Measurements from ENCODE around the gene SLC41A2.
"Not testable (repeated sequence)": the region's sequence is repeated elsewhere in the genome, so short reads cannot be mapped to it uniquely, and the experiment has no call there.

Gene SLC41A2, protein sequence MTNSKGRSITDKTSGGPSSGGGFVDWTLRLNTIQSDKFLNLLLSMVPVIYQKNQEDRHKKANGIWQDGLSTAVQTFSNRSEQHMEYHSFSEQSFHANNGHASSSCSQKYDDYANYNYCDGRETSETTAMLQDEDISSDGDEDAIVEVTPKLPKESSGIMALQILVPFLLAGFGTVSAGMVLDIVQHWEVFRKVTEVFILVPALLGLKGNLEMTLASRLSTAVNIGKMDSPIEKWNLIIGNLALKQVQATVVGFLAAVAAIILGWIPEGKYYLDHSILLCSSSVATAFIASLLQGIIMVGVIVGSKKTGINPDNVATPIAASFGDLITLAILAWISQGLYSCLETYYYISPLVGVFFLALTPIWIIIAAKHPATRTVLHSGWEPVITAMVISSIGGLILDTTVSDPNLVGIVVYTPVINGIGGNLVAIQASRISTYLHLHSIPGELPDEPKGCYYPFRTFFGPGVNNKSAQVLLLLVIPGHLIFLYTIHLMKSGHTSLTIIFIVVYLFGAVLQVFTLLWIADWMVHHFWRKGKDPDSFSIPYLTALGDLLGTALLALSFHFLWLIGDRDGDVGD

DNA sequence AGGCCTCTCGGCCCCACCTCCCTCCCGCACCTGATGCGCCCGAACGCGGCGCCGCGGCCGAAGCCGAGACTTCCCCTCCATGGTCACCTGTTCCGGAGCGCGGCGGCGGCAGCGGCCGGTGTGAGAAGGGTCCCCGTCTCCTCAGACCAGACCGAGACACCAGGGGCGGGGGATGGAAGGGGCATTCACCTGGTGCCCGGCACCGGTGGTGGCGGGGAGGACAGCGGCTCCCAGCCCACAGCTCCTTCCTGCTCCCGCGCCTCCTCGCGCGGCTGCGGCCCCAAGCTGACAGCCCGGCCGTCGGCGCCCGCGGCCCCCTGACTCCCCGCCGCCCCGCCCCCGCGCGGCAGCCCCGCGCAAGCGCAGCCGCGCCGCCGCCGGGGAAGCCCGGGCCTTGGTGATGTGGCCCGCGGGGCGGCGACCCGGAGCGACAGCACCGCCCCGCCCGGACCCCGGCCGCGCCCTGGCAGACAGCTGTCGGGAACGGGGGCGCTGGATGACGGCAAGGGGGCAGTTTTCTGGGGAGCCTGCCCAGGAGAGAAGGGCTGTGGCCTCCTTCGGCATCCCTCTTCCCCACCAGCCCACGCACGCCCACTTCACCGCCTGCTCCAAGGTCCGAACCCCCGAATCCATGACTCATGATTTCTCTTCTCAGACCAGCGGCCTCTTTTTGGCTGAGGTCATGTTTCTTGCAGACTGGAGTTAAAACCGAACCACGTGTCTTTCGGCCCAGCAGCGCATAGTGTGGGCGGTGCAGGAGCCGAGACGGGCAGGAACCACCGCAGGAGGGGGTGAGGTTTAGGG, at the start of gene SLC41A2:
Gene SLC41A2, minus strand, starts transcription at position 290 of the 804 bp plus-strand sequence. CDS start 29,763 bp downstream, outside the sequence.
- DNase-seq: peak; percentile 78

DNA sequence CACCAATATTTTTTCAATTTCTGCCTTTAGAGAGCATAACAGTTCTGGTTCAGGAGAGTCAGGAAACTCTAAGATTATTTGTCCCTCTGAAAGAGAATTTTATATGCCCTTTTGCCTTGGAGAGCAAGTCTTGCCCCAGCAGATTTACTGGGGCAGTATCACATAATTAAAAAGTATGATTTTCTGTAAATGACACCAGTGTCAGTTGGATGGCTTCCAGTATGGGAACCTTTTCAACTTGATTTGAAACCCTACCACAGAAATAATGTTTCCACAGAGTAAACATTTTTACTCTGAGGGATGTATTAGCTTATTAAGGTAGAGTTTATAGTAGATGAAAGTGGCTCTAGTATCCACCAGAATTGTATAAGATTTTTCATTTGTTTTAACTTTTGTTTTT, 43.4 kb upstream of the SLC41A2 start:
- no peak for DNase-seq

DNA sequence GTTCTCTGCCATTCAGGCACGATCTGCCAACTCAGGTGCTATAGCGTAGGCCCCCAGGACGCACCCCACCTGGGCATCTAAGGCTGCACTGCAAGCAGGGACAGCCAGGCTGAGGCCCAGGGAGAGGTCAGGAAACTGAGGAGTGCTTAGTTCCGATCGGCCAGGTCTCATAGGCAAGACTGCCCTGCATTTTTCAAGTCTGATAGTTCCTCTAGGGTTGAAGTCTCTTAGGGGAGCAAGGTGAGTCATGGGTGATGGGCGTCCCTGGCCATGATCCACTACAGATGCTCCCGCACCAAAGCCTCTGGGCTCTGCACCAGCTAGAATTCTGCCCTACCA, 41.2 kb upstream of the SLC41A2 start:
- no peak for DNase-seq

DNA sequence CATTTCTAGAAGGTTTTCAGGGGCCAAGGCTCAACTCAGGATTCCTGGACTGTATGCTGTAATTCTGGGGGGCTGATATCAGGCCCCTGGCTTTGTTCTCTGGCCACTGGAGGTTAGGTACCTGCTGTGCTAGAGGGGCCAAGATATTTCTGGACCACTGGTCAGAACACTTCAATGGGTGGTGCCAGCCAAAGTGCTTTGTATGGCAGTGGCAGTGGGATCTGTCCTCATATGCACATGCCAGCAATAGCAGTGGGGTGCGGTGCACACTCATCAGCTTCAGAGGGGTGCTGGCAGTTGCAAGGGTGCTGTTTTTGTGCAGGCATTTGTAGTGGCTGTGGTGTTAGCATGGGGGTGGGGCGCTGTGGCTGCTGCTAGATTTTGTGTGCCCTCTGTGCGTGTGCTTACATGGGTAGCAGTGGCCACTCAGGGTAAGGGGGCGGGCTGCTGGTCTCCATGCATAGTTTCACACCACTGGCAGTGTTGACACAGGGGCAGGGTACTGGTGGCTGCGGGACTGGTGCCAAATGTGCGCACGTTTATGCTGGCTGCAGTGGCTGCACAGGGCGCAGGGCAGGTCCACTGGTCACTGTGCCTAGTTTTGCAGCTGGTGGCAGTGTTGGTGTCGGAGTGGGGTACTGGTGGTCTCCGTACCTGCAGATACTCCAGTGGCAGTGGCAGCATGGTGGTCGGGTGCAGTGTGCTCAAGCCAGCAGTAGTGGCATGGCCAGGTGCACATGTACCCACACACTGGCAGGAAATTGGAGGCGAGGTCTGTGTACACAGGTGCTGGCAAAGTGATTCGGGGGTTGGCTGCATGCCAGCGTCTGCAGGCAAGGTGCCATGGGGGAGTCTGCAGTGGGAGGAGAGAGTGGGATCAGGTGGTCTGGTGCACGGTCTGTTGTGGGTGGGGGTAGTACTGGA, 40.6 kb upstream of the SLC41A2 start:
- DNase-seq: no peak

DNA sequence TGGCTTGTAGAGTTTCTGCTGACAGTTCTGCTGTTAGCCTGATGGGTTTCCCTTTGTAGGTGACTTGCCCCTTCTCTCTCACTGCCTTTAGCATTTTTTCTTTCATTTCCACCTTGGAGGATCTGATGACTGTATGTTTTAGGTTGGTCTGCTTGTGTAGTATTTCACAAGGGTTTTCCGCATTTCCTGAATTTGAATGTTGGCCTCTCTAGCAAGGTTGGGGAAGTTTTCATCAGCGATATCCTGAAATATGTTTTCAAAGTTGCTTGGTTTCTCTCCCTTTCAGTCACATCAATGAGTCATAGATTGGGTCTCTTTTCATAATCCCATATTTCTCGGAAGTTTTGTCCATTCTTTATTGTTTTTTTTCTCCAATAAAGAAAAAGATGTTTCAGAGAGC, 39.5 kb upstream of the SLC41A2 start:
- DNase-seq: no peak

DNA sequence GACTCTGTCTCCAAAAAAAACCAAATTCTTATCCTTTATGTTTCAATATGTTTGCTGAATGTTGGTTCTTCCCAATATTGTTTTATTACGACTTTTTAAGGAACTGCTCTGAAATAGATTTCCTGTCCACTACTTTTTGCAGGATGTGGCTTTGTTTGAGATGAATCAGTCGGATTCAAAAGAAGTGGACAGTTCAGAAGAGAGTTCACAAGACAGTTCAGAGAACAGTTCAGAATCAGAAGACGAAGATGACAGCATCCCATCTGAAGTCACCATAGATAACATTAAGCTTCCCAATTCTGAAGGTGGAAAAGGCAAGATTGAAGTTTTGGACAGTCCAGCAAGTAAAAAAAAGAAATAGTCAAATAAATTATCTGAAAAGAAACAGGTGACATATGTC, 36.2 kb upstream of the SLC41A2 start:
- DNase-seq: no peak

DNA sequence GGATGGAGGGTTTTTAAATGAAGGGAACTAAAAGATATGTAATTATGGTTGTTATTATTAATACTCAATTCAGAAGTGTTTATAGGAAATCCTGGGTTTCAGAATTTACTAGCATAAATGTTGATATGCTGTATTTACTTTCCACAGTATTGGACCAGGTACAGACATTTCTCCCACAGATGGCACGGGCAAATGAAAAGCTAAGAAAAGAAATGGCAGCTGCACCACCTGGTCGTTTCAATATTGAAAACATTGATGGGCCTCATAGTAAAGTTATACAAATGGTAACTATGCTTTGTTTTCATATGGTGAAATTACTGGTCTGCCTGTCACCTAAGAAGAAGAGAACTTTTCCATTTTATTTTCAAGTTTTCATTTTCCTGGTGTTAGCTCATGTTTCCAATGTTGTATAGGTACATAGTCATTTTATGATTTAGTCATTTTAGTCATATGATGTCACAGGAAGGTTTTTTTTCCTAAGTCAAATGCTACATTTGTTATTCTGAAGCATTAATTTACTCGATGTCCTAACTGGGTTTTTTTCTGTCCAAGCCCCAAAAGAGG, 33.6 kb upstream of the SLC41A2 start:
- DNase-seq: no peak

DNA sequence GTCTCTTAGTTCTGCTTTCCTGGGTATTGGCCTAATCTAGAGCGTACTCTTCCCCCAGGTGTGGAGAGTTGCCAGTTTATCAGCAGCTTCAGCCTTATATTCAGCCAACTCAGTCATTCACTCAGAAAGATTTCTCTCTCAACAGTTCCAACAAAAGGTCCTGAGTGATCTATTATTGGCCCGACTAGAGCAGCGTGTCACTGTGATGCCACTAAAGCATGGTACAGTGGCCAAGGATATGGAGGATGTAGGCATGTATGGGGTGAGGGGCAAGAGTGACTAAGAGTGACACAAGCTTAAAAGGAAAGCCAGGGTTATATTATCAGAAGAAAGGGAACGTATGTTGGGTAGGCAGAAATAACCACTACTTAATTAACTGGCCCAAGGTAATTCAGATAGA, 32.9 kb upstream of the SLC41A2 start:
- DNase-seq: no peak

DNA sequence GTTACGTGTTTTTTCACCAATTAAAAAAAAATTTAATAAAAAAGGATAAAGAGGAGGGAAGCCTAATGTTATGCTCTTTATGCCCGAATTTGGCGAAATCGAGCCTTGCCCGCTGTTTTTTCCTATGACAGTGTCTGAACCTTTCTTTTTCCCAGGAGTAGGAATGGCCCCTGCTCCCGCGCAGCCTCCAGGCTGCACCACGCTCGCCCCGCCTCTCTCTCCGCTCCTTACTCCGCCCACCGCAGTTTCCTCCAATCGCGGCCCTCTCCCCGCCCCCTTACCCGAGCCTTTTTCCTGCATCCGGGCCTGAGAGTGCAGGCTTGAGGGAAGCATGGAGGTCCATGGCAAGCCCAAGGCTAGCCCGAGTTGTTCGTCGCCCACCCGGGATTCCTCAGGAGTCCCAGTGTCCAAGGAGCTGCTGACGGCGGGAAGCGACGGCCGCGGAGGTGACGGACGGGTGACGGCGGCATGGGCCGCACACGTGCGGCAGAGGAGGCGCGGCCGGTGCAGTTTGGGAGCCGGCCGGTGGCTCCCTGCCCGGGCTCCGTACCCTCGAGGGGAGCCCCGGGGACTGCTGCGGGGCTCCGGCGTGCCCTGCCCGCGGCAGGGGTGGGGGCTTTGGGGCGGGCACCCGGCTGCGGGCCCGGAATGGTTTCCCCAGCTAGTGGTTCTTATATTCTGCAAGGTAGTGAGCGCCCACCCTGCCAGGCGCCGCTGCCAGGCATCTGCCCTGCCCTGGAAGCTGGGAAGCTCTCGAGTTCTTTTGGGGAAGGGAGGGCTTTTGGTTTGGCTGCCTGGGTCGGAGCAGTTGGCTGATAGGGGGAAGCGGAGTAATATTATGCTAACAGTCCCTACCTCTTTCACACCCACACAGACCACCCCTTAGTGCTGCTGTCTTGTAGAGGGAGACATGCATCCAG, 28.2 kb upstream of the SLC41A2 start, which contains the start of gene NOPCHAP1:
Gene NOPCHAP1, plus strand, starts transcription at position 295 of the 920 bp plus-strand sequence. Its CDS starts 37 bp downstream, at position 332.
- peak; percentile 81 for DNase-seq

DNA sequence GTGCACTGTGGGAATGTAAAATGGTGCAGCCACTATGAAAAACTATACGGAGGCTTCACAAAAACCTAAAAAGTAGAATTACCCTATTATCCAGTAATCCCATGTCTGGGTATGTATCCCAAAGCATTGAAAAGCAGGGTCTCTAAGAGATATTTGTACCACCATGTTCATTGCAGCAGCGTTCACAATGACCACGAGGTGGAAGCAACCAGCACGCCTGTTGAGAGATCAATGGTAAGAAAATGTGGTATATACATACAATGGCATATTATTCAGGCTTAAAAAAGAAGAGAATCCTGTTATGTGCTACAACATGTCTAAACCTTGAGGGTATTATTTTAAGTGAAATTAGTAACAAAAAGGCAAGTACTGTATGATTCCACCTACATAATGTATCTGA, 27.1 kb upstream of the SLC41A2 start:
- DNase-seq: no peak

DNA sequence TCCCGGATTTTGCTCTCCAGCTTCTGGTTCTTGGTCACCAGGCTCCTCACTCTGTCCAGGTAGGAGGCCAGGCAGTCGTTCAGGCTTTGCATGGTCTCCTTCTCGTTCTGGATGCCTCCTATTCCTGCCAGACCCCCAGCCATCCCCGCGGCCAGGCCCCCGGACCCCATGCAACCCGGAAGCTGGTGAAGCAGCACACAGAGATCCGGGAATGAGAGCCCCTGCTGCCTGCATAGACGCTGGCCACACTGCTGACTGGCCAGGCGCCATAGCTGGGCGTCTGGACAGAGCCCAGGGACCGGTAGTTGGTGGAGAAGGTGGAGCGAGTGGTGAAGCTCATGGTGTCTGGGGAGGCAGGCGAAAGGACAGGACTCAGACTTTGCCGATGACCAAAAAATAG, 19.6 kb upstream of the SLC41A2 start:
- DNase-seq: not testable (repeated sequence)

DNA sequence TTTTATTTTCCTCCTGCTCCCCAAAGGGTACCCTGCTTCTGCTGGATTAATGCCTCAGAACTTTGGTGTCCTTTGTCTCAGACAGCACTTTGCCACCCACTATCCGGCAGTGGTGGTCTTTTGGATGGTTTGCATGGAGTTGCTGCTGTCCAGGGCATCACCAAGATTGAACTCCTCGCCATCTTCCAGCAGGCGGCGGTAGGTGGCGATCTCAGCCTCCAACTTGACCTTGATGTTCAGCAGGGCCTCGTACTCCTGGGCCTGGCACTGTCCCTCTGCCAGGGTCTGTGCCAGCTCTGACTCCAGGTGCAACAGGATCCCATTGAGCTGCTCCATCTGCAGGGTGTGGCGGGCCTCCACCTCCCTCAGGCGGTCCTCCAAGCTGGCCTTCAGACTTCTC, 18.6 kb upstream of the SLC41A2 start:
- no peak for DNase-seq

DNA sequence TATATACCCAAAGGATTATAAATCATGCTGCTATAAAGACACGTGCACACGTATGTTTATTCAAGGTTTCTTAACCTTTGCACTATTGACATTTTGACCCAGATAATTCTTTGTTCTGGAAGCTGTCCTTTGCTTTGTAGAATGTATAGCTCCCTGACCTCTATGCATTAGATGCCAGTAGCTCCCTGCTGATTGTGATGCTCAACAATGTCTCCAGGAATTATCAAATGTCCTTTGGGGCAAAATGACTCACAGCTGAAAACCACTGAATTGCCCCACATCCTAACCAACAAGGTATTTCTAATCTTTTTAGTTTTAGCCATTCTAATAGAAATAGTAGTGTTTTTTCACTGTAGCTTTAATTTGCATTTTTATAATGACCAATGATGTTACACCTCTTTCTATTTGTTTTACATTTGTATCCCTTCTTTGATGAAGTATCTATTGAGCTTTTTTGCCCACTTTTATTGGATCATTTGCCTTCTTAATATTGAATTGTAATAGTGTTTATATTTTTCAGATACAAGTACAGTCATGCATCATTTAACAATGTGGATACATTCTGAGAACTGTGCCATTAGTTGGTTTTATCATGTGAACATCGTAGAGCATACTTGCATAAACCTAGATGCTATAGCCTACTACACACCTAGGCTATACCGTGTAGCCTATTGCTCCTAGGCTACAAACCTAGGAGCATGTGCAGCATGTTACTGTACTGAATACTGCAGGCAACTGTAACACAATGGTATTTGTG, 17.7 kb upstream of the SLC41A2 start:
- peak; percentile 16 for DNase-seq

DNA sequence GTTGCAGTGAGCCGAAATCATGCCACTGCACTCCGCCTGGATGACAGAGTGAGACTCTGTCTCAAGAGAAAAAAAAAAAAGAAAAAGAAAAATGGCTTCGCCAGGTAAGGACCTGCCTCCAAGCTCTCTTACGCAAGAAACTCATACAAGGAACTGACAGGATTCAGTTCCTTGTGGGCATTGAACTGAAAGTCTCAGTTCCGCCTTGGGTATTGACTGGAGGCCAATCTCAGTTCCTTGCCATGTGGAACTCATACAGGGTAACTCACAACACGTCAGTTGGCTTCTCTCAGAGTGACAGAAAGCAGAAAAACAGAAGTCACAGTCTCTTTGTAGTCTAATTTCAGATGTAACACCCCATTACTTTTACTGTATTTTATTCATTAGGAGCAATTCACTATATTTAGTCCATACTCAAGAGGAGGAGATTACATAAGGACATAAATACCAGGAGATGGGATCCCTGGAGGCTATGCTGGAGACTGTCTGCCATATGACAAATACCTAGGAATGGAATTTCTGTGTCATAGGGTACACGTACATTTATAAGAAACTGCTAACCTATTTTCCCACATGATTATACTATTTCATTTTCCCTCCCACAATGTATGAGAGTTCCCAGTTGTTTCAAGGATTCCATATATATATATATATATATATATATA, 16.7 kb upstream of the SLC41A2 start:
- peak; percentile 2 for DNase-seq

DNA sequence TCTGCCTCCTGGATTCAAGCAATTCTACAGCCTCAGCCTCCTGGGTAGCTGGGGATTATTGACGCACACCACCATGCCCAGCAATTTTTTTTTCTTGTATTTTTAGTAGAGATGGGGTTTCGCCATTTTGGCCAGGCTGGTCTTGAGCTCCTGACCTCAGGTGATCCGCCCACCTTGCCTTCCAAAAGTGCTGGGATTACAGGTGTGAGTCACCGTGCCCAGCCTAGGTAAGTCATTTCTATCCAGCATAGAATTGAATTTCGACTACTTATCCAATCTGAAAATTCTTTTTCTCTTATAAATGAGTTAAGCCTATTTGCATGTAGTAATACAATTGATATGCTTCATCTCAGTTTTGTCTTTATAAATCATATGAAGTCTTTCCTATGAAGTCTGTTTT, 15.2 kb upstream of the SLC41A2 start:
- DNase-seq: no peak

DNA sequence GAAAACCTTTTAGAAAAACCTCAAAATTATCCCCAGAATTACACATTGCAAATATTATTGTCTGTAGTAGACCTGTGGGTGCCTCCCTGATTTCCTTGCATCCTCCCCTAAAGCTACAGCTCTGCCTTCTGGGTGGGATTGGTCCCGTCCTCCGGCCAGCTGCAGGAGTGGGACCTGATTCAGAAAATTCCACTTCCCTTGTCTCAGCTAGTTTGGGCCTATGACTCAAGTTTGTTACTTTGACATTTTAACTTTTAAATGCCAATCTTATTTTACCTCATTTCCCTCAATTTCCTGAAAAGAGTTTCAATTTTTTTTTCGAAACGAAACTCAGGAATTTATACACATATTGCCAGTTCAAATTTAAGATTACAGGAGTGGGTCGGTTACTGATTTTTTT, 13.2 kb upstream of the SLC41A2 start:
- no peak for DNase-seq

DNA sequence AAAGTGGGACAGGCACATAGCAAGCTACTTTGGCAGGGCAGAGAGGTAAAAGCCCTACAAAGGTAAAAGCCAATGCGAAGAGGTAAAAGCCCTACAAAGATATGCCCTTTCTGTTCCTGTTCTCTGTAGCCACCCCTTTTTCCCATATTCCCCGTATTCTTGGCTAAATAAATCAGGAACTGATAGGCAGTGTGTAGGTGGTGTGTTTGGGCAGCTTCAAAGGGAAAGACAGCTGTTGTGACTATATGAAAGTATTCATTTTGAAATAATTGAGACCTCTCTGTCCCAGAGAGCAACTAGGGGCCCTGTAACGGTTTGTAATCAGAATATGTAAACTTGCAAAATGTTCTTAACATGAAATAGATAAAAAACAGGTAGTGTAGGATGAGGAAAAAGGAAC, 11.3 kb upstream of the SLC41A2 start:
- no peak for DNase-seq

DNA sequence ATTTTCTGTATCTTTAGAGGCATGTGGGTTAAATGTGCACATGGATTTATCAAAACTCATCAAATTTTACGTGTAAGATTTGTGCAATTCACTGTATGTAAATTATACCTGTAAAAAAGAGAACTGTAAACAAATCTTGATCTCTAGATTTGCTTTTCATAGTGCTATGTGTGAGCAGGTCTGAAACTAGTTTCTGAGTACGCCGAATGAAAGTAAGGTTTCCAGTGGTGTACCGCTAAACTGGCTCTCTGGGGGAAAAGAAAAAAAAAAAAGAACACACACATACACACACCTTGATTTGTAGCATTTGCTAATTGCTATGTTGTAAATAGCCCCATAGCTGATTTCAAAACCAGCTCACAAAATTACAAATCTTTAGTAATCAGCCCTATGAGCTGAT, 8.6 kb upstream of the SLC41A2 start:
- DNase-seq: no peak

DNA sequence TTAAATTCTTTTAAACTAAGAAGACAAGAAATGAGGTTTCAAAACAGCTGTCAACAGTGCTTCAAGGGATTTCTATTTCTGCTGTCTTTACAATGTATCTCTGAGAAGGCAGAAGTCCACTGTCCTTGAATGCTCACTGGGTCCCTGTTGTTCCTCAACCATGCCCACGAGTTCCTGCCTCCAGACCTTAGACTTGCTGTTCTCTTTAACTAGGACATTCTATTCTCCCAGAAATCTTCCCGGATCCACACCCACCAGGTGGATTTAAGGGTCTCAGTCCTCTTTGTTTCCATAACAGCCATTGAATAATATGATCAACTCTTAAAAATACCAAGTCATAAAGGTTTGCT, 6.7 kb upstream of the SLC41A2 start:
- no peak for DNase-seq
